Measurements from ENCODE around the gene MEGF8.

DNA sequence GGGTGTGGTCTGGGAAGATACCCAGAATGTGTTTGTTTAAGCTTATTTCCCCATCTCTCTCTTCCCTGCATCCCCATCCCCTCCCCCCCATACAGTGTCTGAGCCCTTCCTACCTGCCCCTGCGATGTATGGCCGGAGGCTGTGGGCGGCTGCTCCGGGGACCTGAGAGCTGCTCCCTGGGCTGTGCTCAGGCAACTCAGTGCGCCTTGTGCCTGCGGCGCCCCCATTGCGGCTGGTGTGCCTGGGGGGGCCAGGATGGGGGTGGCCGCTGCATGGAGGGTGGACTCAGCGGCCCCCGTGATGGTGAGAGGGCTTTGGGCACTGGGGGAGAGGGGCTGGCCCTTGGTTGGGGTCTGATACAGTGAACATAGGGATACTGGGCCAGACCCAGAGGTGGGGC is 42.9 kb downstream of the MEGF8 start:
- TF ChIP-seq, protein P1, sequence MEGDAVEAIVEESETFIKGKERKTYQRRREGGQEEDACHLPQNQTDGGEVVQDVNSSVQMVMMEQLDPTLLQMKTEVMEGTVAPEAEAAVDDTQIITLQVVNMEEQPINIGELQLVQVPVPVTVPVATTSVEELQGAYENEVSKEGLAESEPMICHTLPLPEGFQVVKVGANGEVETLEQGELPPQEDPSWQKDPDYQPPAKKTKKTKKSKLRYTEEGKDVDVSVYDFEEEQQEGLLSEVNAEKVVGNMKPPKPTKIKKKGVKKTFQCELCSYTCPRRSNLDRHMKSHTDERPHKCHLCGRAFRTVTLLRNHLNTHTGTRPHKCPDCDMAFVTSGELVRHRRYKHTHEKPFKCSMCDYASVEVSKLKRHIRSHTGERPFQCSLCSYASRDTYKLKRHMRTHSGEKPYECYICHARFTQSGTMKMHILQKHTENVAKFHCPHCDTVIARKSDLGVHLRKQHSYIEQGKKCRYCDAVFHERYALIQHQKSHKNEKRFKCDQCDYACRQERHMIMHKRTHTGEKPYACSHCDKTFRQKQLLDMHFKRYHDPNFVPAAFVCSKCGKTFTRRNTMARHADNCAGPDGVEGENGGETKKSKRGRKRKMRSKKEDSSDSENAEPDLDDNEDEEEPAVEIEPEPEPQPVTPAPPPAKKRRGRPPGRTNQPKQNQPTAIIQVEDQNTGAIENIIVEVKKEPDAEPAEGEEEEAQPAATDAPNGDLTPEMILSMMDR (IDR thresholded peaks at IDR 0.05), result no peak
- TF ChIP-seq ZFX (IDR thresholded peaks at IDR 0.05; ENCODE audit: borderline replicate concordance), result no peak

All from 22Rv1 (cell line).